ENCODE results near the gene ZDHHC5.

ZDHHC5 gene

GRCh38 chr11:57667736-57668433 is at the start of gene ZDHHC5:
Gene ZDHHC5, plus strand, starts transcription at chr11:57668114. Its CDS starts 4,977 bp downstream, at chr11:57673091.
- peak; percentile 97 for DNase-seq

GRCh38 chr11:57618438-57618837 is 49.5 kb upstream of the ZDHHC5 start:
- DNase-seq = no peak

- DNase-seq = no peak
Observed at GRCh38 chr11:57619331-57619730, 48.6 kb upstream of the ZDHHC5 start.

GRCh38 chr11:57620467-57620866 is 47.4 kb upstream of the ZDHHC5 start:
- DNase-seq = no peak

- no peak for DNase-seq
Observed at GRCh38 chr11:57622263-57622662, 45.7 kb upstream of the ZDHHC5 start.

GRCh38 chr11:57624864-57625263 is 43.0 kb upstream of the ZDHHC5 start:
- DNase-seq = no peak

GRCh38 chr11:57626895-57627294 is 41.0 kb upstream of the ZDHHC5 start:
- no peak for DNase-seq

- no peak for DNase-seq
Observed at GRCh38 chr11:57630171-57630570, 37.7 kb upstream of the ZDHHC5 start.

GRCh38 chr11:57632116-57632515 is 35.8 kb upstream of the ZDHHC5 start:
- DNase-seq = no peak

- no peak for DNase-seq
Observed at GRCh38 chr11:57633394-57634070, 34.4 kb upstream of the ZDHHC5 start.

- no peak for DNase-seq
Observed at GRCh38 chr11:57634311-57634710, 33.6 kb upstream of the ZDHHC5 start.

- no peak for DNase-seq
Observed at GRCh38 chr11:57635246-57635645, 32.7 kb upstream of the ZDHHC5 start.

- no peak for DNase-seq
Observed at GRCh38 chr11:57637626-57638004, 30.3 kb upstream of the ZDHHC5 start.

GRCh38 chr11:57638005-57638781 is 29.7 kb upstream of the ZDHHC5 start:
- DNase-seq = peak; percentile 87

- no peak for DNase-seq
Observed at GRCh38 chr11:57638811-57639320, 29.0 kb upstream of the ZDHHC5 start.

GRCh38 chr11:57639321-57640067 is 28.4 kb upstream of the ZDHHC5 start:
- no peak for DNase-seq

GRCh38 chr11:57640068-57640800 is 27.7 kb upstream of the ZDHHC5 start:
- no peak for DNase-seq

- peak; percentile 24 for DNase-seq
Observed at GRCh38 chr11:57641011-57641807, 26.7 kb upstream of the ZDHHC5 start.

- no peak for DNase-seq
Observed at GRCh38 chr11:57643802-57644201, 24.1 kb upstream of the ZDHHC5 start.

- DNase-seq = peak; percentile 75
Observed at GRCh38 chr11:57644748-57645688, 22.9 kb upstream of the ZDHHC5 start.
